Mesenchymal stem cell (in vitro differentiated cells and primary cell): ENCODE results near the gene SLC1A2.

Source experiments
- DNase-seq: peaks from one replicate; pipeline ENCODE4 v3.0.0-alpha.2; 2013
- H2AFZ ChIP-seq: one replicate; pipeline ENCODE4 v1.6.1; 2013; ENCODE audit warnings: low read depth, mild to moderate bottlenecking, control low read depth, inconsistent platforms, low read length, moderate library complexity
- H2AK5ac ChIP-seq: 2 replicates; pipeline ENCODE4 v1.6.1; 2013; ENCODE audit warnings: low read length, moderate library complexity, mild to moderate bottlenecking, inconsistent platforms; ENCODE audit not compliant: severe bottlenecking
- H2BK120ac ChIP-seq: one replicate; pipeline ENCODE4 v1.6.1; 2013; ENCODE audit warnings: low read depth, mild to moderate bottlenecking, inconsistent platforms, low read length, moderate library complexity
- H2BK12ac ChIP-seq, 2 experiments: one replicate each; pipeline ENCODE4 v1.6.1; 2013; ENCODE audit warnings: inconsistent platforms in 2 of 2, low read length in 2 of 2, mild to moderate bottlenecking in 2 of 2, moderate library complexity in 2 of 2, control low read depth in 1 of 2
- H2BK15ac ChIP-seq: one replicate; pipeline ENCODE4 v1.6.1; 2013; ENCODE audit warnings: mild to moderate bottlenecking, low read depth, inconsistent platforms; ENCODE audit not compliant: poor library complexity, severe bottlenecking
- H2BK5ac ChIP-seq: 2 replicates; pipeline ENCODE4 v1.6.1; 2013; ENCODE audit warnings: low read depth, mild to moderate bottlenecking, low read length, control low read depth, inconsistent platforms; ENCODE audit not compliant: poor library complexity, severe bottlenecking
- H3K14ac ChIP-seq, 2 experiments: one replicate each; pipeline ENCODE4 v1.6.1; 2013; ENCODE audit warnings: inconsistent platforms in 2 of 2, low read length in 2 of 2, control low read depth in 1 of 2, mild to moderate bottlenecking in 1 of 2, moderate library complexity in 1 of 2
- H3K18ac ChIP-seq, 2 experiments: one replicate each; pipeline ENCODE4 v1.6.1; 2013; ENCODE audit warnings: inconsistent platforms in 2 of 2, low read length in 2 of 2, control low read depth in 1 of 2, low read depth in 1 of 2, mild to moderate bottlenecking in 1 of 2
- H3K23ac ChIP-seq, 2 experiments: one replicate each; pipeline ENCODE4 v1.6.1; 2013; ENCODE audit warnings: inconsistent platforms in 2 of 2, low read length in 2 of 2, mild to moderate bottlenecking in 2 of 2, moderate library complexity in 2 of 2, control low read depth in 1 of 2
- H3K27ac ChIP-seq: 2 replicates; pipeline ENCODE4 v1.5.1; 2013; ENCODE audit warnings: mild to moderate bottlenecking, moderate library complexity, low read length, control low read depth, inconsistent platforms; ENCODE audit not compliant: poor library complexity, severe bottlenecking
- H3K27me3 ChIP-seq, 2 experiments: 2 replicates each; pipeline versions ENCODE4 v1.6.1 to v1.7.0; 2013; ENCODE audit warnings: low read length in 2 of 2, mild to moderate bottlenecking in 2 of 2, moderate library complexity in 2 of 2, control low read depth in 1 of 2, inconsistent platforms in 1 of 2; ENCODE audit not compliant: control insufficient read depth in 1 of 2, insufficient read depth in 1 of 2
- H3K36me3 ChIP-seq, 2 experiments: 2 replicates each; pipeline versions ENCODE4 v1.6.1 to v1.7.0; 2013; ENCODE audit warnings: low read length in 2 of 2, control low read depth in 1 of 2, inconsistent platforms in 1 of 2, low read depth in 1 of 2, mild to moderate bottlenecking in 1 of 2; ENCODE audit not compliant: insufficient read depth in 2 of 2, control insufficient read depth in 1 of 2
- H3K4ac ChIP-seq, 2 experiments: one replicate each; pipeline ENCODE4 v1.6.1; 2013; ENCODE audit warnings: inconsistent platforms in 2 of 2, low read length in 2 of 2, mild to moderate bottlenecking in 2 of 2, moderate library complexity in 2 of 2, control low read depth in 1 of 2, low read depth in 1 of 2
- H3K4me1 ChIP-seq: 2 replicates; pipeline ENCODE4 v1.6.1; 2013; ENCODE audit warnings: low read depth, low read length, control low read depth; ENCODE audit not compliant: control insufficient read depth, insufficient read depth
- H3K4me2 ChIP-seq: 2 replicates; pipeline ENCODE4 v1.6.1; 2013; ENCODE audit warnings: low read length, mild to moderate bottlenecking, inconsistent platforms; ENCODE audit not compliant: poor library complexity, severe bottlenecking
- H3K4me3 ChIP-seq, 2 experiments: 2 replicates each; pipeline versions ENCODE4 v1.5.1 to v1.7.0; 2013; ENCODE audit warnings: low read length in 2 of 2, mild to moderate bottlenecking in 2 of 2, control low read depth in 1 of 2, low read depth in 1 of 2; ENCODE audit not compliant: insufficient read depth in 1 of 2
- H3K79me1 ChIP-seq: replicated peaks from 2 replicates; pipeline ENCODE4 v1.6.1; 2013; ENCODE audit warnings: mild to moderate bottlenecking, control low read depth, low read length, inconsistent platforms; ENCODE audit not compliant: poor library complexity, severe bottlenecking
- H3K9ac ChIP-seq: 2 replicates; pipeline ENCODE4 v1.7.0; 2013; ENCODE audit warnings: mild to moderate bottlenecking, low read length, moderate library complexity
- H3K9me3 ChIP-seq: 2 replicates; pipeline ENCODE4 v1.7.0; 2013; ENCODE audit warnings: mild to moderate bottlenecking, low read length; ENCODE audit not compliant: control insufficient read depth
- H4K8ac ChIP-seq: one replicate; pipeline ENCODE4 v1.6.1; 2013; ENCODE audit warnings: inconsistent platforms, mild to moderate bottlenecking, low read length, moderate library complexity
- H4K91ac ChIP-seq: one replicate; pipeline ENCODE4 v1.6.1; 2013; ENCODE audit warnings: mild to moderate bottlenecking, low read length, inconsistent platforms
- WGBS: methylation state at CpG from one replicate; pipeline ENCODE4 v1.1.7; 2013; ENCODE audit warnings: mixed read lengths; 5-methylcytosine and 5-hydroxymethylcytosine counted together

Gene SLC1A2

DNA sequence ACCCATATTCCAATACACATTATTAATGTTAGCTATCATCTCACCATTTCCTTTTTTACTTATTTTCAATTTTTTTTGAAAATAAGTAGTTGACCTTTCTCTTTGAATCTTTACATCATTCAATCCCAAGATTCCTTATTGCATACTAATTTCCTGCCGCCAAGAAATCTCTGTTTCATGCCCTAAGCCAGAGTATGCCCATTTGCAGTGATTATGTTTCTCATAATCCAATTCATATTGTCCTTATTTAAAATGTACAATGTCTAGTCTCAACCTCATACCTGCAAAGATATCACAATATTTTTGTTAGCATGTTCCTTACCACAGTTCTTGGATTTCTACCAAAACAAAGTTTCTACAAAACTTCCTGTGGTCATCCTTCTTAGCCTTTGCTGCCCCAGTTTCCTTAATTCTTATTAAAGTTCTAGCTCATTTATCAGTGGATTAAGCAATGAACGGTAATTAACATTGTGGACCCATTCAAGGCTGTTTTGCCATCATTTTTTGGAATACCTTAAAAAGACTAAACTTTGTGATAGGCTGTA lies 205.1 kb downstream of the SLC1A2 start:
- Histone ChIP-seq H4K91ac (no peak overlapping the region), H2AFZ (no peak overlapping the region), H3K27me3 (no peaks in the 10 kb centered on the region), H2BK15ac (no peak overlapping the region), H3K36me3 (peaks cover 9 to 82% of the 10 kb centered on the region in 2 experiments), H3K9me3 (peaks cover 8% of the 10 kb centered on the region), H3K4me2 (peak overlapping the region; percentile 5), H3K9ac (peak overlapping the region; percentile 80), H3K4ac (no peak overlapping the region), H2BK120ac (no peak overlapping the region), H3K4me1 (peaks cover 8% of the 10 kb centered on the region), H3K27ac (peak overlapping the region; percentile 86), H2BK5ac (no peak overlapping the region), H3K79me1 (peaks cover 19% of the 10 kb centered on the region), H3K23ac (no peak overlapping the region), H3K18ac (peak overlapping the region in 1 of 2 experiments; percentile 19), H3K14ac (no peak overlapping the region), H2BK12ac (no peak overlapping the region), H3K4me3 (no peak overlapping the region), H2AK5ac (no peak overlapping the region), H4K8ac (no peak overlapping the region)
- no peak for DNase-seq
- 68% methylated on average over 2 of the region's 2 CpGs for WGBS

DNA sequence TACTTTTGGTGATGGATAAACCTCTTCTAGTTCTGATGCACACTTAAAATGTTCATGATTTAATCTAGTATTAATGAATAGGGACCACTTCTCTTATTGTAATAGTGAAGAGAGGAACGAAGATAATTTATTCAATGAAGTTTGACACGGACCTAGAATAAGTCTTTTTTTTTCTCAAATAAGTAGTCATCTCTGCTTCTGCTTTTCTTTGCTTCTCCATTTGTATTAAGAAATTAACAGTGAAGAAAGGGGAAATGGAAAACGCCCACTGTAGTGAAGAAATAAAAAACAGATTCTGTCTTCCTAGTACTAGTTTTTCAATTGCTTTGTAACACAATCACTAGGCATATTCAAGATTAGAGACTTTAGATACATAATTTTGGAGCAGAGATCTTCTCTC lies 207.4 kb downstream of the SLC1A2 start:
- Histone ChIP-seq H4K91ac (no peak overlapping the region), H2AK5ac (no peak overlapping the region), H3K9ac (peak overlapping the region; percentile 80), H2AFZ (no peak overlapping the region), H3K4me3 (no peak overlapping the region), H3K4ac (no peak overlapping the region), H4K8ac (no peak overlapping the region), H2BK120ac (no peak overlapping the region), H3K79me1 (peaks cover 14% of the 10 kb centered on the region), H2BK12ac (no peak overlapping the region), H3K27me3 (no peaks in the 10 kb centered on the region), H3K23ac (no peak overlapping the region), H3K27ac (no peak overlapping the region), H3K4me1 (peaks cover 6% of the 10 kb centered on the region), H2BK15ac (no peak overlapping the region), H3K36me3 (peaks cover 8 to 82% of the 10 kb centered on the region in 2 experiments), H3K4me2 (no peak overlapping the region), H3K14ac (no peak overlapping the region), H3K18ac (no peak overlapping the region), H2BK5ac (no peak overlapping the region), H3K9me3 (peaks cover 19% of the 10 kb centered on the region)
- DNase-seq = no peak
- WGBS = 92% methylated on average over 2 of the region's 3 CpGs

DNA sequence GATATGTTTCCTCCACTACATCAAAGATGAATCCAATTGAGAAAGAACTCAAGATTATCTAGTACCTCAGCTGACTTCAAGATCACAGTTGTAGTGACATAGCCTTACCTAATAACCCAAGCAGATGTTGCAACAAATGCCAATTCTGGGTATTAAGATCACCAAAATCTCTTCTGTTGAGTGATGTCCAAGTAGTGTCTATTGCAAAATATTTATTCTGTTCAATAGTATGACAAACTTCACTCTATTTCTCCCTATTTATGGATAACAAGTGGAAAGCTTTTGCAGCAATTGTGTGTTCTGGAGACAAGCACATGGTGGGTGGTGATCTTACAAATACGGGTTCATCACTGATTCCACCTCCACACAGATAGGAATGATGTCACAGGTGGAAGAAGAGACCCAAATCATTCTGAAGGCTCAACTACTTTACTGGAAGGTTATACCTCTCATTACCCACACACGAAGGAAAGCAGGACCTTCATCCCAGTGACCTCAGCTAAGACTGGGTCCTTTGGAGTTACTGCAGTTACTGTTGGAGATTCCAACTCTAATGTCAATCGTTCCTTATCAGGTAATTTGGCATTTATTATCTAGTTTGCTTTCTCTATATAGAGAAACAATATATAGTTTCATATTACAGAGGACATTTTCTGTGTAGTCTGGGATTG lies 208.3 kb downstream of the SLC1A2 start:
- Histone ChIP-seq H2AK5ac (no peak overlapping the region), H3K27ac (no peak overlapping the region), H4K91ac (no peak overlapping the region), H3K23ac (no peak overlapping the region), H2BK12ac (no peak overlapping the region), H3K4me1 (peaks cover 4% of the 10 kb centered on the region), H3K36me3 (peaks cover 9 to 82% of the 10 kb centered on the region in 2 experiments), H3K4me2 (no peak overlapping the region), H3K14ac (no peak overlapping the region), H2BK5ac (no peak overlapping the region), H2BK15ac (no peak overlapping the region), H3K9ac (peak overlapping the region; percentile 80), H2BK120ac (no peak overlapping the region), H4K8ac (no peak overlapping the region), H3K4ac (no peak overlapping the region), H3K79me1 (peaks cover 11% of the 10 kb centered on the region), H3K4me3 (peak overlapping the region in 1 of 2 experiments; percentile 1), H3K18ac (no peak overlapping the region), H3K27me3 (no peaks in the 10 kb centered on the region), H2AFZ (no peak overlapping the region), H3K9me3 (peaks cover 19% of the 10 kb centered on the region)
- 75% methylated on average over 2 of the region's 3 CpGs for WGBS
- DNase-seq = no peak

DNA sequence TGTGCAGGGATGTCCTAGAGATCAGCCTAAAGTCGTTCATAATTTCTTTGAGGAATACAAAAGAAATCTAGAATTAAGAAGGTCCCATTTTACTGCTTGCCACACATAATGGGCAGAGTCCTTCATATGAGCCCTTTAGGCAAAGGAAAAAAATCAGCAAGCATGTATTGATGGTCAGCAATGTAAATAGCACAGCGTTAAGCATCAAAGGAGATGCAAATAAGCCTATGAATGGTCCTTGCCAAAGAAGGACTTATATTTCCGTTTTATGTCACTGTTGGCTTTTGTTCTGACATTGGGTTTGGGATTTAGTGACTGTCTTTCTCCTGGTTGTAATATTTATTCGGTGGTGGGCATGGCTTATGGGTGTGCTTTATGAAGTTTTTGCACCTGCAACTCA lies 210.6 kb downstream of the SLC1A2 start:
- no peak overlapping the region for H2BK12ac ChIP-seq
- H3K4me3 ChIP-seq = no peak overlapping the region
- H2AK5ac ChIP-seq = no peak overlapping the region
- H3K9me3 ChIP-seq = peaks cover 19% of the 10 kb centered on the region
- no peak overlapping the region for H2BK15ac ChIP-seq
- no peak overlapping the region for H3K9ac ChIP-seq
- H4K91ac ChIP-seq = no peak overlapping the region
- H2AFZ ChIP-seq = no peak overlapping the region
- no peak overlapping the region for H2BK120ac ChIP-seq
- WGBS = 56% methylated on average over 4 of the region's 4 CpGs
- no peak overlapping the region for H3K18ac ChIP-seq
- H3K27ac ChIP-seq = no peak overlapping the region
- H3K4ac ChIP-seq = no peak overlapping the region
- no peak overlapping the region for H4K8ac ChIP-seq
- no peak overlapping the region for H2BK5ac ChIP-seq
- H3K36me3 ChIP-seq = peaks cover 10 to 93% of the 10 kb centered on the region in 2 experiments
- H3K23ac ChIP-seq = no peak overlapping the region
- H3K4me1 ChIP-seq = peaks cover 3% of the 10 kb centered on the region
- no peak for DNase-seq
- H3K14ac ChIP-seq = no peak overlapping the region
- no peaks in the 10 kb centered on the region for H3K27me3 ChIP-seq
- H3K79me1 ChIP-seq = peaks cover 12% of the 10 kb centered on the region
- no peak overlapping the region for H3K4me2 ChIP-seq
